GM10248 (cell line): Measurements from ENCODE around the gene NUTM1.
"Not testable (repeated sequence)": the region's sequence is repeated elsewhere in the genome, so short reads cannot be mapped to it uniquely, and the experiment has no call there.

Experiments
- CTCF ChIA-PET: fragments of 300-600 bp; sonication (Branson Sonifier 250); formaldehyde crosslinking; extraction: SDS; loops from one replicate; lab custom pipeline; 2021; ENCODE audit warnings: antibody characterized with exemption; lab: Yijun Ruan, JAX
- POLR2A ChIA-PET: fragments of 350-650 bp; sonication (Branson Sonifier 250); formaldehyde crosslinking; extraction: SDS; loops from one replicate; lab custom pipeline; 2020; ENCODE audit warnings: antibody characterized with exemption; lab: Yijun Ruan, JAX
- DNase-seq: peaks from one replicate; pipeline ENCODE4 v3.0.0; 2012; ENCODE audit errors: extremely low spot score
- TF ChIP-seq, protein P1 (sequence below): IDR thresholded peaks from 2 replicates; pipeline ENCODE4 v1.5.1; 2012; ENCODE audit warnings: mild to moderate bottlenecking, low read depth; ENCODE audit errors: extremely low read depth, missing control alignments, control extremely low read depth

Gene NUTM1

DNA sequence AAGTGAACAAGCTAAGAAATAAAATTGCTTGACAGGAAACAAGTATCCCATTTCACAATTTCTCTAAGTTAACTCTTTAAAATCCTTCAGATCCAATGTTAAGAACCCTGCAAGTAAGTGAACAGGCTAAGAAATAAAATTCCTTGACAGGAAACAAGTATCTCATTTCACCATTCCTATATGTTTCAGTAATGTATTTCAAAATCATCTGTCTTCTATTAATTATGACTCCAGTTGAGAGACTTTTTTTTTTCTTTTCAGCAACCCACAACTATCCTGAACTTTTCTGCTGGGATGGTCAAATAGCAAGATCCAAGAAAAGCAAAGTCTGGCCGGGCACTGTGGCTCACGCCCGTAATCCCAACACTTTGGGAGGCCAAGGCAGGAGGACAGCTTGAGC lies 3.2 kb upstream of the NUTM1 start:
- POLR2A ChIA-PET = no interaction called here
- TF ChIP-seq, protein P1, sequence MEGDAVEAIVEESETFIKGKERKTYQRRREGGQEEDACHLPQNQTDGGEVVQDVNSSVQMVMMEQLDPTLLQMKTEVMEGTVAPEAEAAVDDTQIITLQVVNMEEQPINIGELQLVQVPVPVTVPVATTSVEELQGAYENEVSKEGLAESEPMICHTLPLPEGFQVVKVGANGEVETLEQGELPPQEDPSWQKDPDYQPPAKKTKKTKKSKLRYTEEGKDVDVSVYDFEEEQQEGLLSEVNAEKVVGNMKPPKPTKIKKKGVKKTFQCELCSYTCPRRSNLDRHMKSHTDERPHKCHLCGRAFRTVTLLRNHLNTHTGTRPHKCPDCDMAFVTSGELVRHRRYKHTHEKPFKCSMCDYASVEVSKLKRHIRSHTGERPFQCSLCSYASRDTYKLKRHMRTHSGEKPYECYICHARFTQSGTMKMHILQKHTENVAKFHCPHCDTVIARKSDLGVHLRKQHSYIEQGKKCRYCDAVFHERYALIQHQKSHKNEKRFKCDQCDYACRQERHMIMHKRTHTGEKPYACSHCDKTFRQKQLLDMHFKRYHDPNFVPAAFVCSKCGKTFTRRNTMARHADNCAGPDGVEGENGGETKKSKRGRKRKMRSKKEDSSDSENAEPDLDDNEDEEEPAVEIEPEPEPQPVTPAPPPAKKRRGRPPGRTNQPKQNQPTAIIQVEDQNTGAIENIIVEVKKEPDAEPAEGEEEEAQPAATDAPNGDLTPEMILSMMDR = no peak
- CTCF ChIA-PET = interaction anchor here (1.0 to 2.9 kb wide), 2 partner anchors 11 to 27 kb away, joined by 3 to 19 read pairs; partner anchors contain the start of gene LPCAT4
- DNase-seq = no peak

DNA sequence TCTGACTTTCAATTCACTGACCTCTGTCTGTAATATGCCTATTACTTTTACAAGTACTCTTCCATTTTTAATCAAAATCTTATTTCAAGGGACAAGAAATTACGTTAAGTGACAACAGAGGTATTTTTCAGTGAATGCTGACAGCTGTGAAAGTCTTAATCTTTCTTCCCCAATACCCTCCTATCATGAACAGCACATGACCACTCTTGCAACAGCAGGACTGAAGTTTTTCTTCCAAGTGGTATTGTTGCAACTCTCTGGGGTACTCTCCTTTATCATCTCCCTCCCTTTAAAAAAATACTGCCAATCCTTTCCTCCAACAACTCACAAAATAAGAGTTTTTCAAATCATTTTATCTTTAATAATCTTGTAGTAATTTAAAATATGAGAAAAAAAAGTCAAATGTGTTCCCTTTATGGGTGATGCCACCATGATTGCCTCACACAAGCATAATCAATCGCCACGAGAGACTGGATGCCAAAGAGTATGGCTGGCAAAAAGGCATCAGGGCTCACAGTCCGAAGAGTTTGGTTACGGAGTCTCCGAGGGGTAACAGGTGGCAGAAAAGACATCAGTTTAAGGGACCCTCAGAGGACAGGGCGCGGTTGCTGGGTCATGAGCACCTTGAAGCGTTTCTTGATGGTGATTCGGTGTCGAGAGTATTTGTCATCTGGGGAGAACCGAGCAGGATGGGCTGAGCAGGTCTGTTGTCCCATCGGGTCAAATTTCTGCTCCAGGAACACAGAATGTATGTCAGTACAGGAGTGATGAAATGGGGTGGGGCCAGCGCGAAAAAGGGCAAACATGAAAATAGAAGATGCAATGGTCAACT lies 1.5 kb upstream of the NUTM1 start:
- ChIA-PET POLR2A (no interaction called here), CTCF (interaction anchor here (0.9 to 3.5 kb wide), 3 partner anchors 8 to 19 kb away, joined by 3 to 27 read pairs (median 12); no protein-coding TSS in a partner anchor)
- TF ChIP-seq, protein P1 = no peak
- DNase-seq = no peak

DNA sequence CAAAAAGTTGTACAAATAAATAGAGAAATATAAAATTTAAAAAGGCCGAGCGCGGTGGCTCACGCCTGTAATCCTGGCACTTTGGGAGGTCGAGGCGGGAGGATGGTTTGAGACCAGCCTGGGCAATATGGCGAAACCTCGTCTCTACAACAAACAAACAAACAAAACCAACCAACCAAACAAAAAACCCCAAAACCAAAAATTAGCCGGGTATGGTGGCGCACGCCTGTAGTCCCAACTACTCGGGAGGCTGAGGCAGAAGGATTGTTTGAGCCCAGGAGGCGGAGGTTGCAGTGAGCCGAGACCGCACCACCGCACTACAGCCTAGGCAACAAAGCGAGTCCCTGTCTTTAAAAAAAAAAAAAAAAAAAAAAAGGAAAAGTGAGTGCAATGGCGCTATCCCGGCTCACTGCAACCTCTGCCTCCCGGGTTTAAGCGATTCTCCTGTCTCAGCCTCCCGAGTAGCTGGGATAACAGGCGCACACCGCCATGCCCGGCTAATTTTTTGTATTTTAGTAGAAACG lies 840 bp upstream of the NUTM1 start:
- DNase-seq, POLR2A ChIA-PET: not testable (repeated sequence)
- CTCF ChIA-PET = interaction anchor here (0.8 to 3.5 kb wide), 17 partner anchors 9 to 109 kb away, joined by 3 to 33 read pairs (median 5); partner anchors contain the start of gene LPCAT4

- POLR2A ChIA-PET = no interaction called here
- TF ChIP-seq, protein P1 = no peak
- CTCF ChIA-PET = interaction anchor here (0.6 kb wide), 1 partner anchor 20 kb away, joined by 3 read pairs; no protein-coding TSS in a partner anchor
Observed at GRCh38 chr15:34347951-34348638, 5.0 kb downstream of the NUTM1 start.

GRCh38 chr15:34348735-34349300 lies 5.7 kb downstream of the NUTM1 start:
- CTCF ChIA-PET = interaction anchor here (0.6 kb wide), 1 partner anchor 19 kb away, joined by 3 read pairs; no protein-coding TSS in a partner anchor

More at GRCh38 chr15:34347951-34348638, 5.0 kb downstream of the NUTM1 start:
- DNase-seq = no peak

DNA sequence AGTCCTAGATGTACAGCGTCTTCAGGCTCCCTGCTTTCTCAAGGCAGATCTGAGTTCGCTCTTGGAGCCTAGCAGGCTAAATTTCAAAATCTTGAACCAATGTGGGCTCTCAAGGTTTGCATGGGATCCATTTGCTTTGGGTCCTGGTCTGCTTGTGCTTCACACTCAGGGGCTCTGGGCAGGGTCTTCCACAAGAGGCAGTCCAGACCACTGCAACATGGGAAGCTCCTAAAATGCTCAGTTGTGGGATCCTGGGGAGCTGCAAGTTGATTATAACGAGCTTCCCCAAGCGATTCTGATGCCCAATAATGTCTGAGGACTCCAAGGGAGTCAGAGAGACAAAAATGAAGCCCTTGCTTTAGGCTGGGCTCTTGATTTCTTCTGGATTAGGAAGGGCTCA lies 6.7 kb downstream of the NUTM1 start:
- ChIA-PET CTCF (interaction anchor here (1.1 kb wide), 1 partner anchor 18 kb away, joined by 4 read pairs; the partner anchor contains the start of gene LPCAT4), POLR2A (no interaction called here)
- no peak for DNase-seq
- TF ChIP-seq, protein P1 = no peak

More at GRCh38 chr15:34348735-34349300, 5.7 kb downstream of the NUTM1 start:
- no peak for DNase-seq
- TF ChIP-seq, protein P1 = no peak
- POLR2A ChIA-PET = no interaction called here

DNA sequence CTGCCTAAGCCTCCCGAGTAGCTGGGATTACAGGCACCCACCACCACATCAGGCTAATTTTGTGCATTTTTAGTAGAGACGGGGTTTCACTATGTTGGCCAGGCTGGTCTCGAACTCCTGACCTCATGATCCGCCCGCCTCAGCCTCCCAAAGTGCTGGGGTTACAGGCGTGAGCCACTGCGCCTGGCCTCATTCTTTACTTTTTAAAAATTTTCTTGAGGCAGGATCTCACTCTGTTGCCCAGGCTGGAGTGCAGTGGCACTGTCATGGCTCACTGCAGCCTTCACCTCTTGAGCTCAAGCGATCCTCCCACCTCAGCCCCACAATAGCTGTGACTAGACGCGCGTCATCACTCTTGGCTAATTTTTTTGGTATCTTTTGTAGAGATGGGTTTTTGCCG lies 9.9 kb downstream of the NUTM1 start:
- CTCF ChIA-PET = interaction anchor here (3.3 to 6.9 kb wide), 2 partner anchors 10 to 14 kb away, joined by 14 to 69 read pairs; partner anchors contain the start of genes LPCAT4, NOP10 and NUTM1
- DNase-seq, POLR2A ChIA-PET: not testable (repeated sequence)
